HEK293 (cell line): ENCODE measurements around the gene PKP2.
A peak's percentile ranks its signal among the peaks of the same experiment; 100 is the strongest.

Source experiments
- CTCF ChIA-PET: fragments of 350-600 bp; formaldehyde crosslinking; extraction: SDS; loops from one replicate; lab custom pipeline; 2021; ENCODE audit warnings: antibody characterized with exemption; lab: Yijun Ruan, JAX
- POLR2A ChIA-PET: fragments of 300-600 bp; formaldehyde crosslinking; extraction: SDS; loops from one replicate; lab custom pipeline; 2020; ENCODE audit warnings: antibody characterized with exemption, inconsistent platforms; lab: Yijun Ruan, JAX
- H3K27ac ChIP-seq: fragments of 200-500 bp; sonication (Bioruptor generic); 2 replicates; pipeline ENCODE4 v1.5.1; 2014; ENCODE audit warnings: low read depth, low read length, control low read depth, inconsistent platforms; ENCODE audit errors: extremely low read depth
- H3K36me3 ChIP-seq, 2 experiments: fragments of 200-500 bp in 1 of 2; sonication (Bioruptor generic) in 1 of 2; 1 replicate in 1 of 2; 2 replicates in 1 of 2; pipeline ENCODE4 v1.5.1; 2014 to 2017; ENCODE audit warnings: inconsistent platforms in 2 of 2, low read length in 2 of 2; ENCODE audit not compliant: control insufficient read depth in 2 of 2, insufficient read depth in 1 of 2
- H3K4me1 ChIP-seq: fragments of 200-500 bp; sonication (Bioruptor generic); 2 replicates; pipeline ENCODE4 v1.5.1; 2014; ENCODE audit warnings: mild to moderate bottlenecking, low read length, inconsistent platforms; ENCODE audit not compliant: control insufficient read depth, insufficient read depth
- H3K4me3 ChIP-seq: 2 replicates; pipeline ENCODE4 v1.5.1; 2011; ENCODE audit warnings: low read depth, mild to moderate bottlenecking, control low read depth, low read length, moderate library complexity
- H3K9me3 ChIP-seq: fragments of 200-500 bp; sonication (Bioruptor generic); 2 replicates; pipeline ENCODE4 v1.5.1; 2014; ENCODE audit warnings: low read depth, low read length, inconsistent platforms; ENCODE audit not compliant: control insufficient read depth, insufficient read depth
- FEZF1 ChIP-seq: fragments of 450-650 bp; formaldehyde crosslinking; IDR thresholded peaks from 2 replicates; pipeline ENCODE4 v1.5.1; 2016; ENCODE audit warnings: missing biosample characterization, missing genetic modification characterization
- HOXD13 ChIP-seq: sonication (generic); formaldehyde crosslinking; IDR thresholded peaks from 2 replicates; pipeline ENCODE4 v1.8.0; 2022; ENCODE audit warnings: missing genetic modification reagents, borderline replicate concordance
- SCRT1 ChIP-seq: fragments of 450-650 bp; formaldehyde crosslinking; IDR thresholded peaks from 2 replicates; pipeline ENCODE4 v1.5.1; 2016; ENCODE audit warnings: missing biosample characterization, missing genetic modification characterization, borderline replicate concordance
- YY1 ChIP-seq: fragments of 450-650 bp; formaldehyde crosslinking; IDR thresholded peaks from 2 replicates; pipeline ENCODE4 v1.5.1; 2018; ENCODE audit warnings: missing biosample characterization, missing genetic modification characterization
- ZBTB20 ChIP-seq: fragments of 450-650 bp; formaldehyde crosslinking; IDR thresholded peaks from 2 replicates; pipeline ENCODE4 v1.5.1; 2016; ENCODE audit warnings: missing biosample characterization, missing genetic modification characterization
- ZBTB48 ChIP-seq: fragments of 450-650 bp; formaldehyde crosslinking; IDR thresholded peaks from 2 replicates; pipeline ENCODE4 v1.5.1; 2016; ENCODE audit warnings: missing biosample characterization, missing genetic modification characterization
- ZFHX2 ChIP-seq: fragments of 450-650 bp; formaldehyde crosslinking; conservative IDR thresholded peaks from 2 replicates; pipeline ENCODE4 v1.5.1; 2016; ENCODE audit warnings: missing biosample characterization, missing genetic modification characterization
- ZFP3 ChIP-seq: fragments of 450-650 bp; formaldehyde crosslinking; IDR thresholded peaks from 2 replicates; pipeline ENCODE4 v1.5.1; 2016; ENCODE audit warnings: low read depth, missing biosample characterization, missing genetic modification characterization
- ZIC2 ChIP-seq: fragments of 450-650 bp; formaldehyde crosslinking; IDR thresholded peaks from 2 replicates; pipeline ENCODE4 v1.5.1; 2016; ENCODE audit warnings: missing biosample characterization, missing genetic modification characterization
- ZNF157 ChIP-seq: fragments of 450-650 bp; formaldehyde crosslinking; IDR thresholded peaks from 2 replicates; pipeline ENCODE4 v1.5.1; 2016; ENCODE audit warnings: missing biosample characterization, missing genetic modification characterization
- ZNF239 ChIP-seq: fragments of 450-650 bp; formaldehyde crosslinking; IDR thresholded peaks from 2 replicates; pipeline ENCODE4 v1.5.1; 2016; ENCODE audit warnings: missing biosample characterization, missing genetic modification characterization
- ZNF398 ChIP-seq: fragments of 450-650 bp; formaldehyde crosslinking; IDR thresholded peaks from 2 replicates; pipeline ENCODE4 v1.5.1; 2017; ENCODE audit warnings: missing biosample characterization, missing genetic modification characterization
- ZNF416 ChIP-seq: fragments of 450-650 bp; formaldehyde crosslinking; IDR thresholded peaks from 2 replicates; pipeline ENCODE4 v1.5.1; 2016; ENCODE audit warnings: missing biosample characterization, missing genetic modification characterization
- ZNF473 ChIP-seq: fragments of 450-650 bp; formaldehyde crosslinking; IDR thresholded peaks from 2 replicates; pipeline ENCODE4 v1.5.1; 2017; ENCODE audit warnings: missing biosample characterization, missing genetic modification characterization
- ZNF513 ChIP-seq: fragments of 450-650 bp; IDR thresholded peaks from 2 replicates; pipeline ENCODE4 v1.5.1; 2018; ENCODE audit warnings: missing biosample characterization, missing genetic modification characterization
- ZNF548 ChIP-seq: fragments of 450-650 bp; formaldehyde crosslinking; IDR thresholded peaks from 2 replicates; pipeline ENCODE4 v1.5.1; 2016; ENCODE audit warnings: missing biosample characterization, missing genetic modification characterization
- ZNF600 ChIP-seq: fragments of 450-650 bp; formaldehyde crosslinking; IDR thresholded peaks from 2 replicates; pipeline ENCODE4 v1.5.1; 2016; ENCODE audit warnings: missing biosample characterization, missing genetic modification characterization
- ZNF777 ChIP-seq: fragments of 450-650 bp; formaldehyde crosslinking; IDR thresholded peaks from 2 replicates; pipeline ENCODE4 v1.5.1; 2017; ENCODE audit warnings: missing biosample characterization, missing genetic modification characterization, borderline replicate concordance
- TF ChIP-seq, protein P1 (sequence below): fragments of 450-650 bp; formaldehyde crosslinking; IDR thresholded peaks from 2 replicates; pipeline ENCODE4 v1.5.1; 2016; ENCODE audit warnings: missing biosample characterization, missing genetic modification characterization, low read depth
- TF ChIP-seq, protein P2 (sequence below): fragments of 450-650 bp; formaldehyde crosslinking; IDR thresholded peaks from 2 replicates; pipeline ENCODE4 v1.5.1; 2017; ENCODE audit warnings: missing biosample characterization, missing genetic modification characterization

PKP2 gene

GRCh38 chr12:32885831-32886230, 10.7 kb downstream of the PKP2 start:
- POLR2A ChIA-PET: interaction anchor here (1.3 kb wide), 1 partner anchor 11 kb away, joined by 5 read pairs; the partner anchor contains the start of gene PKP2
- CTCF ChIA-PET: interaction anchor here (1.3 to 1.6 kb wide), 3 partner anchors 9 to 131 kb away, joined by 3 to 7 read pairs (median 4); partner anchors contain the start of gene YARS2
- no peak overlapping the region for H3K27ac ChIP-seq
- H3K4me1 ChIP-seq: peaks cover 2% of the 10 kb centered on the region; the same call in 1 of the 2 replicates
- peak; percentile 37; the same call in 1 of the 2 replicates for TF ChIP-seq FEZF1 (tag by site-specific recombination)
- TF ChIP-seq ZBTB48 (tag by site-specific recombination): no peak
- TF ChIP-seq YY1: no peak
- TF ChIP-seq ZIC2 (tag by site-specific recombination): 0 out of 2 replicates have a peak, but pooled peaks have one; percentile 13
- TF ChIP-seq, all 188 proteins: peak for 2
- Histone ChIP-seq H3K36me3 (no peaks in the 10 kb centered on the region; a peak in 1 of 3 replicates), H3K9me3 (no peaks in the 10 kb centered on the region), H3K4me3 (no peak overlapping the region)

DNA sequence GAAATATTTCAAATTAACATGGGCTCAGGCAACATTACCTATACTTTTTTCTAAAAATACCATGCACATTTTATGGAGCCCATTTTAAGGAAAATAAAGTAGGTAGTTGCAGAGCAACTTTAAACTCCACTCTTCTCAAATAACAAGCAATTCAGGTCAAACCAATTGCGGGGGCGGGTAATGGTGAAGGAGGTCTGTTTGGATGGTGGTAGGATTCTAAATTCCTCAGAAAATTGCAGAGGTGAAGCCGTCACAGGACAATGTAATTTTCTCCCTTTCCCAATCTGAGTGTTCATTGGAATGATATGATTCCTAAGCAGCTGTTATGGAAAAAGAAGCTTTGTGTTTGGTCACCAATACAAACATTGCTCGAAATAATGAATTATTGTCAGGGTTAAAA, 11.6 kb downstream of the PKP2 start:
- H3K4me1 ChIP-seq: peaks cover 2% of the 10 kb centered on the region; the same call in 1 of the 2 replicates
- no peak overlapping the region for H3K27ac ChIP-seq
- TF ChIP-seq, protein P1, sequence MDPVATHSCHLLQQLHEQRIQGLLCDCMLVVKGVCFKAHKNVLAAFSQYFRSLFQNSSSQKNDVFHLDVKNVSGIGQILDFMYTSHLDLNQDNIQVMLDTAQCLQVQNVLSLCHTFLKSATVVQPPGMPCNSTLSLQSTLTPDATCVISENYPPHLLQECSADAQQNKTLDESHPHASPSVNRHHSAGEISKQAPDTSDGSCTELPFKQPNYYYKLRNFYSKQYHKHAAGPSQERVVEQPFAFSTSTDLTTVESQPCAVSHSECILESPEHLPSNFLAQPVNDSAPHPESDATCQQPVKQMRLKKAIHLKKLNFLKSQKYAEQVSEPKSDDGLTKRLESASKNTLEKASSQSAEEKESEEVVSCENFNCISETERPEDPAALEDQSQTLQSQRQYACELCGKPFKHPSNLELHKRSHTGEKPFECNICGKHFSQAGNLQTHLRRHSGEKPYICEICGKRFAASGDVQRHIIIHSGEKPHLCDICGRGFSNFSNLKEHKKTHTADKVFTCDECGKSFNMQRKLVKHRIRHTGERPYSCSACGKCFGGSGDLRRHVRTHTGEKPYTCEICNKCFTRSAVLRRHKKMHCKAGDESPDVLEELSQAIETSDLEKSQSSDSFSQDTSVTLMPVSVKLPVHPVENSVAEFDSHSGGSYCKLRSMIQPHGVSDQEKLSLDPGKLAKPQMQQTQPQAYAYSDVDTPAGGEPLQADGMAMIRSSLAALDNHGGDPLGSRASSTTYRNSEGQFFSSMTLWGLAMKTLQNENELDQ (tag by site-specific recombination): no peak
- TF ChIP-seq ZFP3 (no peak), ZFHX2 (tag by site-specific recombination) (0 out of 2 replicates have a peak, but pooled peaks have one; percentile 28)
- H3K4me3 ChIP-seq: no peak overlapping the region
- no peaks in the 10 kb centered on the region for H3K9me3 ChIP-seq
- H3K36me3 ChIP-seq: no peaks in the 10 kb centered on the region; a peak in 1 of 3 replicates
- ChIA-PET POLR2A (interaction anchor here (1.3 kb wide), 1 partner anchor 12 kb away, joined by 5 read pairs; the partner anchor contains the start of gene PKP2), CTCF (interaction anchor here (0.5 to 1.3 kb wide), 2 partner anchors 9 to 33 kb away, joined by 3 to 4 read pairs; no protein-coding TSS in a partner anchor)

GRCh38 chr12:32881702-32882101, 14.9 kb downstream of the PKP2 start:
- POLR2A ChIA-PET: no interaction called here
- CTCF ChIA-PET: no interaction called here
- TF ChIP-seq, protein P2, sequence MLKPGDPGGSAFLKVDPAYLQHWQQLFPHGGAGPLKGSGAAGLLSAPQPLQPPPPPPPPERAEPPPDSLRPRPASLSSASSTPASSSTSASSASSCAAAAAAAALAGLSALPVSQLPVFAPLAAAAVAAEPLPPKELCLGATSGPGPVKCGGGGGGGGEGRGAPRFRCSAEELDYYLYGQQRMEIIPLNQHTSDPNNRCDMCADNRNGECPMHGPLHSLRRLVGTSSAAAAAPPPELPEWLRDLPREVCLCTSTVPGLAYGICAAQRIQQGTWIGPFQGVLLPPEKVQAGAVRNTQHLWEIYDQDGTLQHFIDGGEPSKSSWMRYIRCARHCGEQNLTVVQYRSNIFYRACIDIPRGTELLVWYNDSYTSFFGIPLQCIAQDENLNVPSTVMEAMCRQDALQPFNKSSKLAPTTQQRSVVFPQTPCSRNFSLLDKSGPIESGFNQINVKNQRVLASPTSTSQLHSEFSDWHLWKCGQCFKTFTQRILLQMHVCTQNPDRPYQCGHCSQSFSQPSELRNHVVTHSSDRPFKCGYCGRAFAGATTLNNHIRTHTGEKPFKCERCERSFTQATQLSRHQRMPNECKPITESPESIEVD (tag by site-specific recombination): no peak
- TF ChIP-seq ZNF157 (tag by site-specific recombination) (no peak), ZBTB20 (tag by site-specific recombination) (no peak), ZNF473 (tag by site-specific recombination) (no peak), ZNF416 (tag by site-specific recombination) (no peak), ZNF548 (tag by site-specific recombination) (no peak), YY1 (no peak), ZNF239 (tag by site-specific recombination) (no peak)
- peaks cover 0 to 15% of the 10 kb centered on the region in 2 experiments; a peak in 2 of 3 replicates for H3K36me3 ChIP-seq
- H3K4me1 ChIP-seq: peaks cover 2% of the 10 kb centered on the region; the same call in 1 of the 2 replicates
- H3K27ac ChIP-seq: no peak overlapping the region
- no peaks in the 10 kb centered on the region for H3K9me3 ChIP-seq
- no peak overlapping the region for H3K4me3 ChIP-seq

DNA sequence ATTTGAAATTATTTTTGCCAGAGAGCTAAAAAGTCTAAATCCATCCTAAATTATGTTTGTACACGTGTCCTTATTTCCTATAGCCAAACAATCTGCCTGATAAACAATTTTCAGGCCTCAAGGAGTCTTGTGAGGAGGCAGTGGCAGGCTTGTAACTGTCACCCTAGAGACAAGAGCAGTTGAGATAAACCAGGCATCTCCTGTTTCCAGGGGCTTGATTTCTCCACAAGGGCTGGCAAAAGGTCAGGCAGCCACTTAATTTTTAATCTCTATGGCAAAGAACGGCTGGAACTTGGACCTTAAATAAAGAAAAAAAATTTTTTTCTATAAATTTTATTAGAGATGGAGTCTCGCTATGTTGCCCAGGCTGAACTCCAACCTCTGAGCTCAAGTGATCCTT, 15.5 kb downstream of the PKP2 start:
- Histone ChIP-seq H3K36me3 (peaks cover 0 to 21% of the 10 kb centered on the region in 2 experiments; a peak in 2 of 3 replicates), H3K4me3 (no peak overlapping the region), H3K27ac (no peak overlapping the region), H3K9me3 (no peaks in the 10 kb centered on the region), H3K4me1 (peaks cover 2% of the 10 kb centered on the region; the same call in 1 of the 2 replicates)
- CTCF ChIA-PET: no interaction called here
- POLR2A ChIA-PET: interaction anchor here (1.4 kb wide), 1 partner anchor 16 kb away, joined by 4 read pairs; the partner anchor contains the start of gene PKP2
- no peak for TF ChIP-seq ZNF600 (tag by site-specific recombination)
- TF ChIP-seq SCRT1 (tag by site-specific recombination): no peak
- TF ChIP-seq HOXD13 (CRISPR knock-in tag): no peak
- TF ChIP-seq ZBTB20 (tag by site-specific recombination): no peak
- TF ChIP-seq ZNF398 (tag by site-specific recombination): no peak
- TF ChIP-seq ZNF777 (tag by site-specific recombination): no peak
- TF ChIP-seq ZNF513: no peak
- TF ChIP-seq ZIC2 (tag by site-specific recombination): no peak
